ENCODE measurements around the gene ANKRD26. TPM values are rescaled to one million over a fixed set of nuclear protein-coding genes. Genes with fewer than 3 reads are reported as not detected.

The ANKRD26 gene
- total RNA-seq: 8.8 TPM

- peak in 1 of 2 donors; percentile 68 for TF ChIP-seq POLR2A (IDR thresholded peaks at IDR 0.05)
- peak in 1 of 3 experiments; percentile 13 for TF ChIP-seq CTCF (IDR thresholded peaks at IDR 0.05)
- TF ChIP-seq POLR2AphosphoS5 (IDR thresholded peaks at IDR 0.05; ENCODE audit: insufficient read depth in 1 of 2, low read depth in 1 of 2): peak; percentile 98 to 99
- intact Hi-C loops (cut with DNase I): no loop called here
- peaks cover 22% of the 10 kb centered on the region for H3K4me1 ChIP-seq
- H3K27ac ChIP-seq: peak within 1 kb of the TSS; percentile 80
- H3K36me3 ChIP-seq: no peaks in the 10 kb centered on the region
- peak within 1 kb of the TSS; percentile 61 to 63 for H3K4me3 ChIP-seq
- H3K27me3 ChIP-seq: no peaks in the 10 kb centered on the region
- H3K9me3 ChIP-seq: no peaks in the 10 kb centered on the region
- peak; percentile 96 to 97 for DNase-seq (ENCODE audit: extremely low spot score in 2 of 2)
Observed at GRCh38 chr10:27099916-27100812, at the start of gene ANKRD26. ANKRD26 (minus strand) TSS chr10:27100494; CDS start chr10:27100326, 168 bp downstream.

- no peaks in the 10 kb centered on the region for H3K9me3 ChIP-seq
- peaks cover 26% of the 10 kb centered on the region for H3K4me1 ChIP-seq
- intact Hi-C loops (cut with DNase I): no loop called here
- H3K36me3 ChIP-seq: peaks cover 4 to 32% of the 10 kb centered on the region in 2 donors
- DNase-seq (ENCODE audit: extremely low spot score in 2 of 2): no peak
- H3K27ac ChIP-seq: no peak overlapping the region
- H3K4me3 ChIP-seq: no peak overlapping the region
- TF ChIP-seq CTCF (IDR thresholded peaks at IDR 0.05): no peak
- TF ChIP-seq POLR2AphosphoS5 (IDR thresholded peaks at IDR 0.05; ENCODE audit: insufficient read depth in 1 of 2, low read depth in 1 of 2): no peak
- no peak for TF ChIP-seq POLR2A (IDR thresholded peaks at IDR 0.05)
- H3K27me3 ChIP-seq: no peaks in the 10 kb centered on the region
Observed at GRCh38 chr10:27147701-27148100, 47.4 kb upstream of the ANKRD26 start.

GRCh38 chr10:27145937-27146336 is 45.6 kb upstream of the ANKRD26 start:
- no peak overlapping the region for H3K27ac ChIP-seq
- no peak overlapping the region for H3K4me3 ChIP-seq
- no peaks in the 10 kb centered on the region for H3K9me3 ChIP-seq
- H3K36me3 ChIP-seq: peaks cover 4 to 46% of the 10 kb centered on the region in 2 donors
- no peak for DNase-seq (ENCODE audit: extremely low spot score in 2 of 2)
- no peaks in the 10 kb centered on the region for H3K27me3 ChIP-seq
- TF ChIP-seq POLR2A (IDR thresholded peaks at IDR 0.05): no peak
- TF ChIP-seq POLR2AphosphoS5 (IDR thresholded peaks at IDR 0.05; ENCODE audit: insufficient read depth in 1 of 2, low read depth in 1 of 2): no peak
- no peak for TF ChIP-seq CTCF (IDR thresholded peaks at IDR 0.05)
- H3K4me1 ChIP-seq: peaks cover 14% of the 10 kb centered on the region
- intact Hi-C loops (cut with DNase I): no loop called here

- no peak for DNase-seq (ENCODE audit: extremely low spot score in 2 of 2)
- TF ChIP-seq CTCF (IDR thresholded peaks at IDR 0.05): no peak
- TF ChIP-seq POLR2AphosphoS5 (IDR thresholded peaks at IDR 0.05; ENCODE audit: insufficient read depth in 1 of 2, low read depth in 1 of 2): no peak
- no peak for TF ChIP-seq POLR2A (IDR thresholded peaks at IDR 0.05)
- Histone ChIP-seq H3K9me3 (no peaks in the 10 kb centered on the region), H3K27ac (no peak overlapping the region), H3K27me3 (no peaks in the 10 kb centered on the region), H3K4me1 (no peaks in the 10 kb centered on the region), H3K36me3 (peaks cover 4 to 55% of the 10 kb centered on the region in 2 donors), H3K4me3 (no peak overlapping the region)
- intact Hi-C loops (cut with DNase I): no loop called here
Observed at GRCh38 chr10:27143686-27144085, 43.4 kb upstream of the ANKRD26 start.

- Histone ChIP-seq H3K36me3 (peaks cover 0 to 57% of the 10 kb centered on the region in 2 donors), H3K9me3 (no peaks in the 10 kb centered on the region), H3K27ac (no peak overlapping the region), H3K27me3 (no peaks in the 10 kb centered on the region), H3K4me1 (no peaks in the 10 kb centered on the region), H3K4me3 (no peak overlapping the region)
- no peak for DNase-seq (ENCODE audit: extremely low spot score in 2 of 2)
- TF ChIP-seq POLR2AphosphoS5 (IDR thresholded peaks at IDR 0.05; ENCODE audit: insufficient read depth in 1 of 2, low read depth in 1 of 2) (no peak), CTCF (IDR thresholded peaks at IDR 0.05) (no peak), POLR2A (IDR thresholded peaks at IDR 0.05) (no peak)
- intact Hi-C loops (cut with DNase I): no loop called here
Observed at GRCh38 chr10:27138277-27138676, 38.0 kb upstream of the ANKRD26 start.
